Ovary (tissue), 3 donors: ENCODE data around the gene GDPGP1.

Experiments used
- EP300 ChIP-seq: sonication (generic); formaldehyde crosslinking; IDR thresholded peaks from one replicate; pipeline ENCODE4 v1.6.1; 2017; ENCODE audit warnings: antibody characterized with exemption
- POLR2A ChIP-seq: fragments of 450-650 bp; IDR thresholded peaks from one replicate; pipeline ENCODE4 v1.6.1; 2017; ENCODE audit warnings: antibody characterized with exemption, mild to moderate bottlenecking, moderate library complexity
- TF ChIP-seq, protein P1 (sequence below), 3 donors: fragments of 450-650 bp in 2 of 3; fragments of 200-600 bp in 1 of 3; IDR thresholded peaks; one replicate each; pipeline versions ENCODE4 v1.5.1 to v1.8.0; 2016 to 2022; ENCODE audit warnings: antibody characterized with exemption in 3 of 3, mild to moderate bottlenecking in 1 of 3
- donor health status: DM: no; HTN: no; CAD: no.

GRCh38 chr15:90213818-90214204, 20.2 kb upstream of the GDPGP1 start:
- TF ChIP-seq, protein P1, sequence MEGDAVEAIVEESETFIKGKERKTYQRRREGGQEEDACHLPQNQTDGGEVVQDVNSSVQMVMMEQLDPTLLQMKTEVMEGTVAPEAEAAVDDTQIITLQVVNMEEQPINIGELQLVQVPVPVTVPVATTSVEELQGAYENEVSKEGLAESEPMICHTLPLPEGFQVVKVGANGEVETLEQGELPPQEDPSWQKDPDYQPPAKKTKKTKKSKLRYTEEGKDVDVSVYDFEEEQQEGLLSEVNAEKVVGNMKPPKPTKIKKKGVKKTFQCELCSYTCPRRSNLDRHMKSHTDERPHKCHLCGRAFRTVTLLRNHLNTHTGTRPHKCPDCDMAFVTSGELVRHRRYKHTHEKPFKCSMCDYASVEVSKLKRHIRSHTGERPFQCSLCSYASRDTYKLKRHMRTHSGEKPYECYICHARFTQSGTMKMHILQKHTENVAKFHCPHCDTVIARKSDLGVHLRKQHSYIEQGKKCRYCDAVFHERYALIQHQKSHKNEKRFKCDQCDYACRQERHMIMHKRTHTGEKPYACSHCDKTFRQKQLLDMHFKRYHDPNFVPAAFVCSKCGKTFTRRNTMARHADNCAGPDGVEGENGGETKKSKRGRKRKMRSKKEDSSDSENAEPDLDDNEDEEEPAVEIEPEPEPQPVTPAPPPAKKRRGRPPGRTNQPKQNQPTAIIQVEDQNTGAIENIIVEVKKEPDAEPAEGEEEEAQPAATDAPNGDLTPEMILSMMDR (IDR thresholded peaks at IDR 0.05), result no peak
- no peak for TF ChIP-seq EP300
- TF ChIP-seq POLR2A, result no peak
